CD4-positive, alpha-beta T cell treated with Interleukin-12 subunit alpha and Interleukin-12 subunit beta, for 1 hour (primary cell): ENCODE measurements around the gene GPR62.
A peak's percentile ranks its signal among the peaks of the same experiment; 100 is the strongest.

ENCODE experiments used
- DNase-seq: peaks from one replicate; pipeline ENCODE4 v3.0.0-alpha.2; 2020

GPR62 gene

DNA sequence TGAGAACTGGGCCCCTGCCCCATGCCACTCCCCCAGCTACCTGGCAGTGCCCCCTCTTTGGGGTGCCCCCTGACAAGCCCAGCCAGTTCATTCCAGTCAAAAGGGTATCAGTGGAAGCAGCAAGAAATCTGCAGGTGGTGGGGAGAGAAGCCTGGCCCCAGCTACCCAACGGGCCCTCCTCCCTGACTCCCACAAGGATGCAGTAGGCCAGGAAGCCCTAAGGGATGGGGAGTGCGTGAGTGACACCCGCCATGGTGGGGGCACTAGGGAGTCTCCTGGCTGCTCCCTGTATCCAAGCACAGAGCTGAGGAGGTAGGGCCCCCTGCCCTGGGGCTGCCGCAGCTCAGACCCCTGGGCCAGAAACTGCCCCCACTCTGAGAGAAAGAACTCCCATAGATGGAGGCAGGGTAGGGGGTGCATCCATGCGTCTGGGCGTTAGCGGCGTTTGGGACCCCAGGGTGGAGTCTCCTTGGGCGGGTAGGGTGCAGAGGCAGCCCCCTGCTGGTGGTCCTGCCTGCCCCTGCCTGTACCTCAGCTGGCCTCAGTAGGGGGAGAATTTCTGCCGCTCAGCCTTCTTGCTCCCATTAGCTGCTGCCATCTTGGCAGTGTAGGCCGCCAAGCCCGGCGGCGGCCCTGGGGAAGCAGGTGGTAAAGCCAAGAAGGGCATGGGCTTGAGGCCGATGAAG, 2.5 kb downstream of the GPR62 start:
- DNase-seq, result no peak

DNA sequence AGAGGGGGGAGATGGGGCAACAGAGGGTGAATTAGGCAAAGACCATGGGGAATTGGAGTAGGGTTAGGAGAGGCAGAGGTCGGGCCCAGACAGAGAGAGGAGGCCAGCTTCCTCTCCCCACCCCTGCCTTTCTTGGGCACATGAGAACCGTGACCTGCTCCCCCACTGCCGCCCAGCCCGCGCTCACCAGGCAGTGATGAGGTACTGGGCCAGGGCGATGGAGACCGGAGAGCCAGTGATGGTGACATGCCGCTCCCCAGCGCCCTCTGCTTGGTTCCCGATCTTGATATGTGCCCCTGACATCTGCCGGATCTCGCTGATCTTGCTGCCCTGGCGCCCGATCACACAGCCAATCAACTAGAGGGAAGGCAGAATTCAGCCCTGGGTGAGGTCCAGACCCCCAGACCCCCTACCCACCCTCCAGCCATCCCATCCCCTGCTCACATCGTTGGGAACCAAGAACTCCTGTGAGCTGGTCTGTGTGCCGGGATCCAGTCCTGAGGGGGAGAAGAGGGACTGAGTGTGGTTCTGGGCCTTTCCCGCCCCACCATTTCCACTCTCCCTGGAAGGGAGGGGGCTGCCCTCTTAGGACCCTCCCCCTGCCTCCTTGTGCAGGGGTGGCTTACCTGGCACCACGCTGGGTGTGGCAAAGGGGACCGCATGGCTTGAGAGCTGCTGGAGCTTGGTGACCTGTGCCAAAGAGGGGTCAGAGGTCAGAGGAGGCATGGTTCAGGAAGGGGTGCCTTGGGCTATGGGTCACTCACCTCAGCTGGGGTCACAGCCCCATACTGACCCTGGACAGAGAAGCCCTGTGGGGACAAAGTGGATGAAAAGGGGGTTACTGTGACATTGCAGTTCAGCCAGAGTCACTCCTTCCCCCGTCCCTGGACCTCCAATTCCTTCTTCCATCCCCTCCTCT, 3.7 kb downstream of the GPR62 start:
- no peak for DNase-seq

GRCh38 chr3:51959651-51960050, 4.5 kb downstream of the GPR62 start:
- DNase-seq, result no peak

DNA sequence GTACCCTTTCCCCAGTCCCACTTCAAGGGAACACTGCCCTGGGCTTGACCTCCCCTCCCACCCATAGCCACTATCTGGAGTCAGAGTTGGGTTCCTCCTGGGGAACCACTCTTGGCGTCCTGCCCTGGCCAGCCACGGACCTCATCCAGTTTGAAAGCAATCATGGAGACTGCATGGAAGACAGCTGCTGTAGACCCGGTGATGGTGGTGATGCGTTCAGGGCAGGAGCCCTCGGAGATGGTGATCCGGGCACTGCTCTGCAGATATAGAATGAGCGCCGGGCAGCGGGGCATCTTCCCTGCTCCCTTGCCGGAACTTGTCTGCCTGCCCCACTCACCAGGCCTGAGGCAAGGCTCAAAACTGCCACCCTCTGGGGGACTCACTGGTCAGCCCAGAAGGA, 5.2 kb downstream of the GPR62 start:
- no peak for DNase-seq

- DNase-seq, result no peak
Measured at GRCh38 chr3:51961011-51961410, 5.8 kb downstream of the GPR62 start.

DNA sequence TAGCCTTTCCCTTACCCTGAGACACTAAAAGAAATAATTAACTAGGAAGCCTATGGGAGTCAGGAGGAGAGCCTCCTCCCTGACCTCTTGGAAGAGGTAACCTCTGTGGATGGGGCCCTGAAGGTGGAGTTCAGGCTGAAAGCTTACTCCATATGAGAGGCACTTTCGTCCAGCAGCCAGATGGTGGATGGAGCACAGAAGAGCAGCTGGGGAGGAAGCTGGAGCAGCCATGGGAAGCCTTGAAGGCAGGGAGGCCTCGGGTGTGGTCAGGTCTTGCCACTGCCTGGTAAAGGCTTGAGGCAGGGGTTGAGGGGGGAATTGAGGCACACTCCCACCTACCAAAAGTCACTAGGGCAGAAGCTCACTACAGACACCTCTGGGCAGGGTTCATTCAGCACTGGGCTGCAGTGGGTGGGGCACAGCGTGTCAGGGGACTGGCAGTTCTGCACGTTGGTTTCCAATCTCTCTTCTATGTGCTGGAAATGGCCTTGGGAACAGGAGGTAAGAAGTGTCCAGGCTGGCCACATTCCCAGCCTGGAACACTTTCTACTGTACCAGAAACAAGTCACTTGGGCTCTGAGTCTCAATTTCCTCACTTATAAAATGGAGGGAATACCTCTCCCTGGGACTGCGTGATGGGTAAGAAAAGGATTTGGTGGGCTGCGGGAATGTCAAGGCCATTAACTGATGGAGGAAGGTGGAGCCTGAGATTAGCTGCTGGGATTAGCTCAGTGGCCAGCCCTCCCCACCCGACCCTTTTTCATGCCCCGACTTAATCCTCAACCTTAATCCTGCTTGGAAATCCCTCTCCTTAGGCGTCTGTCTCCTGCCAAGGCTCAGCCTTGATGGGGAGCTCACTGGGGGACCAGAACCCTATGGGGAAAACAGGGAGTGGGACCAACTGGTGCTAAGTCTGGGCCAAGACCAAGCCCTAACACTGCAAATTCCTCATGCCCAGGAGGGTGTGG, 6.7 kb downstream of the GPR62 start:
- DNase-seq, result no peak

- DNase-seq, result no peak
Measured at GRCh38 chr3:51962854-51963530, 7.8 kb downstream of the GPR62 start.

GRCh38 chr3:51963951-51964451, 8.8 kb downstream of the GPR62 start:
- DNase-seq, result no peak

GRCh38 chr3:51964521-51964920, 9.3 kb downstream of the GPR62 start:
- no peak for DNase-seq

- DNase-seq, result no peak
Measured at GRCh38 chr3:51966016-51966415, 10.8 kb downstream of the GPR62 start.

- DNase-seq, result no peak
Measured at GRCh38 chr3:51966486-51966885, 11.3 kb downstream of the GPR62 start.

DNA sequence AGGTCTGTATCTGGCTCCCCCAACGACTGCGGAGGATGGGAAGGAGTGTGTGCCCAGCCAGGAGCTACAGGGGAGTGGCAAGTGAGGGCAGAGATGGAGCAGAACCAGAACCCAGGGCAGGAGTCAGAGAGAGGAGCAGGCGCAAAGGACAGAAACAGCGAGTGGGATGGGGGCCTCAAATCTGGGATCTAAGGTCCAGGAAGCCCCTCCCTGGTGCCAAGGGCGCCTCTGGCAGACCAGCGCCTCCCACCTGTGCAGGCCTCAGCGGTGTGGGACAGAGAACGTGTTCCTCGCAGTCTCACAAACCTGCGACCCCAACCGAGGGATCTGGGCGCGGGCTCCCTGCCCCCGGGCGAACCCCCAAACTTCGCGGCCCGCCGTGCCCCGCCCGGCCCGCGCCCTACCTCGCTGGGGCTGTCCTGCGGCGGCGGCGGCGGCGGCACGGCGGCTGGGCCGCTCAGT, 11.8 kb downstream of the GPR62 start:
- no peak for DNase-seq

DNA sequence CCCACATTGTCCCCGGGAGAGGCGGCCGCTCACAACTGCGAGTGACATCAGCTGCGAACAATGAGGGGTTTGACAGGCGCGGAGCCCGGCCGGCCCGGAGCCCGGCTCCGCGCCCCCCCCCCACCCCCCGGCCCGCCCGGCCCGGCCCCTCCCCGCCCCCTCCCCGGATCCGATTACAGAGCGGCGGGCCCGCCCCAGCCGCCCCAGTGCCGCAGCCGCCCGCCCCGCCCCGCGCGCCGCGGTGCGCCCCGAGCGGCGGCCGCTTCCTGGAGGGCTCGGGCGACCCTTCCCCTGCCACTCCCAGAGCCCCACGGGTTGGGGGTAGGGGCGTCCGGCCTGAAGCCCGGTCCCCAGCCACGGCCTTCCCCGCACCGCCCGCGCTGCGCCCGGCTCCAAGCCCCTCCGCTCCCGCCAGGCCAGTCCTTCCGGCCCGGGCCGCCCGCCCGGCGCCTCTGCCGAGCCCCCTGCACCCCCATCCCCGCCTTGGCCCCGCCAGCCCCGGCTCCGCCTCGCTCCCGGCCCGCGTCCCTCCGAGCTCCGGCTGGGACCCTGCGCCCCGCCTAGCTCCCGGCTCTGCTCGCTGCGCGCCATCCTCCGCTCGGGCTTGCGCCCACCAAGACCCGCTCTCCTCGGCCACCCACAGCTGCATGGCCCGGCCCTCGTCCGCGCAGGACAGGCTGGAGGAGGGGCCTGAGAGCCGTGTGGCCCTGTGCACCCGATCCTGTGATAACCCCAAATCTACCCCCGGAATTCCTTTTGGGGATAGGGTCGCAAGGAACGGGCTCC, 12.4 kb downstream of the GPR62 start, which contains the start of gene PCBP4:
PCBP4 (minus strand) TSS at position 71 of the 786 bp plus-strand sequence. CDS start 6,214 bp downstream, outside the sequence.
- peak; percentile 46 for DNase-seq

- DNase-seq, result no peak
Measured at GRCh38 chr3:51968170-51968775, 13.1 kb downstream of the GPR62 start.

- no peak for DNase-seq
Measured at GRCh38 chr3:51968883-51969678, 13.9 kb downstream of the GPR62 start.

DNA sequence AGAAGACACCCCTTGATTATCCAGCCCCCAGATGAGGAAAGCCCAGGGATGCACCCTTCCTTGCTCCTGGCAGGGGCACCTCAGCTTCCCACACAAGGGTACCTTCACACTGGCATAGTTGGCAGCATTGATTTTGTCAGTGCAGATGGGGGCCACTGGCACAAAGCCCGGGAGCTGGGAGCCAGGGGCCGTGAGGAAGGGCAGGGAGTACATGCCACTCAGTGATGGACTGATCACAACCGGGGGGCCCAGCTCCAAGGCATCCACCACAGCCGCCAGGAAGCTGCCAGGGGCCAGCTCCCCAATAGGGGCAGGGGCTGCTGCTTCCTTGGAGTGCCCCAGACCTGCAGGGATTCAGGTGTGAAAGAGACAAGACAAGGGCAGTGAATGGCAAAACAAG, 14.7 kb downstream of the GPR62 start:
- DNase-seq, result no peak

DNA sequence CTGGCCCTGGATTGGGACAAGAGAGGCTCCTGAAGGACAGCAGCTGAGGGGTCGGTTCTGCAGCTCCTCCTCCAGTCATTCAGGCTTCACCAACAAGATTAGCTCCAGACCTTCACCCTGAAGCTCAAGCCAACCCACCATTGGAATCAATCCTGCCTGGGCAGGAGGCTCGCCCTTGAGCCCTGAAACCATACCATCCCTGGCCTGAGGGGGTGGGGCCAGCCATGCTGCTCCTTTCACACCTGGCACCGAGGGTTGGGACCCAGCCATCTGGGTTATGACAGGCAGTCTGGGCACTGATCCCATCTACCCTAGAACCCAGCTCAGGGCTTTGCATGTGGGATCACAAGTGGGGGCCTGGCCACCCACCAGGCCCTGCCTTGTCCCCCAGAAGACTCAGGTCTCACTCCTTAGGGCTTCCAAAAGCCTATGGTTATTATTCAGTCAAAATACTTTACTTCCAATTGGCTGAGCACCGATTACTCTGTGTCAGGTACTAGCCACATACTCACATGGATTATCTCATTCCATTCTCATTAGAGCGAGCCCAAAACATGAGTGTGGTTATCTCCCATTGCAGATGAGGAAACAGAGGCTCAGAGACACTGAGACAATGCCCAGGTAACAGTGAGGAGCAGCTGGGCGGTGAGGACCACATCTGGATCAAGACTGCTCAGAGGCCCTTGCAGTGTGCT, 15.6 kb downstream of the GPR62 start:
- no peak for DNase-seq

- no peak for DNase-seq
Measured at GRCh38 chr3:51971350-51971749, 16.2 kb downstream of the GPR62 start.
